Astrocyte (in vitro differentiated cells and primary cell): ENCODE measurements around the gene CRTC1.
"Not testable (repeated sequence)": the region's sequence is repeated elsewhere in the genome, so short reads cannot be mapped to it uniquely, and the experiment has no call there.

ENCODE experiments used
- CTCF ChIP-seq: IDR thresholded peaks from 2 replicates; pipeline ENCODE4 v1.5.1; 2011; ENCODE audit warnings: low read depth, mild to moderate bottlenecking, inconsistent platforms, low read length, moderate library complexity; ENCODE audit not compliant: insufficient read depth
- EZH2 ChIP-seq: IDR thresholded peaks from 2 replicates; pipeline ENCODE4 v1.6.1; 2012; ENCODE audit warnings: mild to moderate bottlenecking, low read length, inconsistent platforms; ENCODE audit not compliant: insufficient read depth

- TF ChIP-seq EZH2, CTCF: not testable (repeated sequence)
These were observed 133.2 kb downstream of the CRTC1 start for GRCh38 chr19:18816645-18817044.
